GM18502 (cell line): Measurements from ENCODE around the gene MRPL16.
A peak's percentile ranks its signal among the peaks of the same experiment; 100 is the strongest.

Experiments
- ATAC-seq: cut with Tn5 transposase; IDR thresholded peaks from one replicate; pipeline ENCODE4 v1.9.1; 2021; ENCODE audit warnings: mild to moderate bottlenecking; ENCODE audit not compliant: unreplicated experiment, poor library complexity

MRPL16 gene

DNA sequence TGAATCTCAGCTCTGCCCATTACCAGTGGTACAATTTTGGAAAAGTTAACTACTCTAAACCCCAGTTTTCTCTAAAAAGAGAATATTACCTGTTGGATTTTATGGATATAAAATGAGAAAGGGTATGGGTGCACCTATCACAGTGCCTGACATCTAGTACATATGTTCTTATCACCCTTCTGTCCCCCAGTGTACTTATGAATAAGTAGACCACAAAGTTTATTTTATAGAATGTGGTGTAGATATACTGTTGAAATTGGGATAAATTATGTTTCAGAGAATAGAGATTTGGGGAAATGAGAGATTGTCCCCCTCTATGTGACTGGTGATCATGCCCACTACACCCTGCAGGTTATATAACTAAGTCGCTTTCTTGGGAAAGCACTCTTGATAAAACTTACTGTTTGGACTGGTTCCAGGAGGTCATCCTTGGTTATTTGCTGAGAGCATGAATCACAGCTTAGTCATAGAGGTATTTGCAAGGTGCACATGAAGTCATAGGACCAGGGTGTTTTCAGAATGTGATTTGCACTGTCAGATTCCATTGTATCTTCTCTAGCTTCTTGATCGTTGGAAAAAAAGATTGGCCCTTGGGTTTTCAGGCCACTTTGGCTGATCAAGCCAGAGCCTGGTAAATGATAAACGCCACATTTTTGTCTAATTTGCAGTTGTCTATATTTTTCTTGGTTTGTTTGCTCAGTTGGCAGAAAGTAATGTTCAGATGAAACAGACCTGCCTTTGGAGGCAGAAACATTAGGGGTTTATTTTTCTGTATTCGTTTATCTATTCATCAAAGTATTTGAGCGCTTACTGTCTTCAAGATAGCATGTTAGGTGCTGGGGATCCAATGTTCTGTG lies 34.1 kb downstream of the MRPL16 start:
- no peak for ATAC-seq

DNA sequence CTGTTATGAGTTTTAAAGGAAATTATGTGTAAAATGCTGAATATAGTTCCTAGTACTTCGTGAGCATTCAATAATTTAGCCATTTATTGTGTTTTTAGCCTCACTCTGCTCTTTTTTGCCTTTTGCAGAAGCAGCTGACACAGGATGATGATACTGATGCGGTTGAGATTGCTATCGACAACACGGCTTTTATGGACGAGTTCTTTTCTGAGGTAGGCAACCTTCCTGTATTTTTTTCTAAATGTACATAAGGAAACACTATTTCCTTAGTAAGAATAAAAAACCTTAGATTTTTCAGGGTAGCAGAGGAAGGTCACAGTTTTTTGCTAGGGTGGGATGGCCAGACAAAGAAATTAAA lies 37.5 kb downstream of the MRPL16 start:
- no peak for ATAC-seq

DNA sequence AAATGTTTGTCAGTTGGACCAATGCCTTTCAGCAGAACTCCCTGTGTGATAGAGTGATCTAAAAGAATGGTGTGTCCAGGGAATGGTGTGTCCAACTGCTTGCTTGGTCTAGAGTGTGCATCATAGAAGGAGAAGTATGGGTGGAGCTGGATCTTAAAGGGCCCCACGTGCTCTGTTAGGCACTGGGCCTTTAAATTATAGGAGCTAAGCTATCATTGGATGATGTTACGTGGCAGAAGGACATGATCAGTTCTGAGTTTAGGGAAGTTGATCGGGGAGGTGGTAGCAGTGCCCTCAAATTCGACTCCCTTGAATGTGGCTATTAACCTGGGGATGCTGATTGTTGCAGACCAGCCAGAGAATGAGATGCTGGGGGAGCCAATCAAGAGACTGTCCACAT lies 39.0 kb downstream of the MRPL16 start:
- no peak for ATAC-seq

DNA sequence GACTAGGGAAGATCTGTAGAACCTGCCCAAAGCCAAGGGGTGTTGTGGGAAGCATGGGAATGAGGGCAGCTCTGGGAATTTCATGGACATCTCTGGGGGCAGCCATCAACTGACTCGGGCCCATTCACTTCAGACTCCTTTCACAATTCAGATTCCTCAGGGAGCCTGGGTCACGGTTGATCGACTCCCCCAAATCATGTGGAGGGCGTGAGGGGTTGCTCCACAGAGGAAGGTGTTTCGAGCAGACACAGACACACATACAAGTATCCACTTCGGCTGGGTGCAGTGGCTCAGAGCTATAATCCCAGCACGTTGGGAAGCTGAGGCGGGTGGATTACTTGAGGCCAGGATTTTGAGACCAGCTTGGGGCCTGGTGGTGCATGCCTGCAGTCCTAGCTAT lies 39.7 kb downstream of the MRPL16 start:
- ATAC-seq: no peak

DNA sequence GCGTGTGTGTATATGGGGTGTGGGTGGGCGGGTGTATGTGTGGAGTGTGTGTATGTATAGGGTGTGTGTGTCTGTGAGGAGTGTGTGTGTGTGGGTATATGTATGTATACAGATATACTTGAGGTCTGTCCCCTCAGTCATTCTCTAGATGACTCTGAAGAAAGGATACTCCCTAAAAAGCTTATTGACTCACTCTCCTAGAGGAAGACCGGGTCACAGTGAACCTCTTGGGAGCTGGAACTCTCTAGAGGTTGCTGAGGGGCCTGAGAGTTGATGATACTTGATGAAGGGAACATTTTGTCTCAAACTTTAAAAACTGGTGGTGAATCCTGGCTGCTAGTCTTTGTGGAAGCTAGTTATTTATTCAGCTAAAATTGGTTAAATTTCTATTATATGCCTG lies 40.3 kb downstream of the MRPL16 start:
- no peak for ATAC-seq

DNA sequence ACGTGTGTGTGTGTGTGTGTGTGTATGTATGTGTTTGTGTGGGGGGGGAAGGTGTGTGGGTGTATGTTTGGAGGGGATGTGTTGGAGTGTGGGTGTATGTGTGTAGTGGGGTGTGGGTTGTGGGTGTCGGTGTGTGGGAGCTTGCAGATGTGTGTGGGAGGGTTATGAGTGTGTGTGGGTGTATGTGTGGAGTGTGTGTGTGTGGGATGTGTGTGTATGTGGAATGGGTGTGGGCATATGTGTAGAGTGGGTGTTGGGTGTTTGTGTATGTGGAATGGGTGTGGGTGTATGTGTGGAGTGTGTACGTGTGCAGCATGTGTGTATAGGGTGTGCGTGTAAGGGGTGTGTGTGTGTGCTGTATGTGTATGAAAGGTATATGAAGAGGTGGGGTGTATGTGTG lies 40.8 kb downstream of the MRPL16 start:
- no peak for ATAC-seq

DNA sequence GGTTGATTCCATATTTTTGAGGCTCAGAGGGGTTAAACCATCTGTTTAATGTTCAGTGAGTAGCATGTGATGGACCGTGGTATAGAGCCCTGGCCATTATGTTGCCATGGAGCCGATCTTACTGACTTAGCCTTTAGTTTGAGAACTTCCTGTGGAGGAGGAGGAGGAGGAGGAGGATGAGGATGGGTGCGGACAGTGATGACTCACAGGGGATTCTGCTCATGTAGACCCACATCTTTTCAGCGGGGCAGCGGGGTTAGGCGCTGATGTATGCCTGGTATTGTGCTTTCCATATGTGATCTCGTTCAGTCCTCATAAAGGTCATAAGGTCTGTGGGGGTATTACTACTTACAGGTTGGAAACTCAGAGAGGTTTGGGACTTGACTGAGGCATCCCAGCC lies 41.5 kb downstream of the MRPL16 start:
- ATAC-seq: no peak

DNA sequence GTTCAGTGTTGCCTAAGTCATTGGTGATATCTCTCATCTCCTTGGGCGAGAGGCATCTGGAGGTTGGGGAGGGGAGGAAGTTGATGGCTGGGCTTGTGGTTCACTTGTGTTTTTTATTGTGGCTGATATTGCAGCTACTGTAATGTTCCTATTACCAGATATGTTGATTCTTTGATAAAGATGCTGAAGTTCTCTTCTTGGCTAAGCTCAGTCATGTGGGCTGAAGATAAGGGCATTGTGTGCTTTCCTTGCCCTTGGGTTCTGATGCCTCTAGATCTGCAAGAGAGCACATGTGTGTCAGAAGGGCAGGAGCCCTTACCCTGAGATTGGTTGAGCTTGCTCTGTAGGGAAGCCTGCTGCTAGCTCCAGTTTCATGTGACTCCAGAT lies 43.4 kb downstream of the MRPL16 start:
- no peak for ATAC-seq

DNA sequence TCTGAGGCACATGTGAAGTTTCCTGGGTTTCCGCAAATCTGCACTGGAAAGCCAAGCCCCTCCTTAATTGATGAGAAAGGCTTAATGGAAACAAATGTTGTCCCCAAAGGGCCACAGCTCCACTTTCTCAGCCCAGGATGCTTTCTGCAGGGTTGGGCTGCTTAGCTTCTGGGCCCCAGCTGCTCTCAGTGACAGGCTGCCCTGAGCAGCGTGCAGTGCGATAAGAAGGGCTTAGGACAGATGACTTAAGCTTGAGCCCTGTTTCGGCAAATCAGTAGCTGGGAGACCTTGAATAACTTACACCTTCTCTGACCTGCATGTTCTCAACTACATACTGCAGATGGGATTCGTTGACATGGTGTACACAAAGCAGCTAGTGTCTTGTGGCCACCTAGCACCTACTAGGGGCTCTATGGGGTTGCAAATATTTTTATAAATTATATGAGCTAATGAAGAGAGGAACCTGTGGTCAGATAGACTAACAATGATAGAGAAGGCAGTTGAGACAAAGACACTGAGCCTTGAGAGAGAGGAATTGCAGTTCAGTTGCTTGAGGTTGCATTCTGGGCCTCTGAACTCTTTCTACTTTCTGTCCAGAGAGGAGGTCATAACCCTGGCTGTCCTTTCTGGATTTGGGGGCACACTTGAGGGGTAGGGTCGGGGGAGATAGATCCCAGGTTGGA lies 43.9 kb downstream of the MRPL16 start:
- ATAC-seq: no peak

DNA sequence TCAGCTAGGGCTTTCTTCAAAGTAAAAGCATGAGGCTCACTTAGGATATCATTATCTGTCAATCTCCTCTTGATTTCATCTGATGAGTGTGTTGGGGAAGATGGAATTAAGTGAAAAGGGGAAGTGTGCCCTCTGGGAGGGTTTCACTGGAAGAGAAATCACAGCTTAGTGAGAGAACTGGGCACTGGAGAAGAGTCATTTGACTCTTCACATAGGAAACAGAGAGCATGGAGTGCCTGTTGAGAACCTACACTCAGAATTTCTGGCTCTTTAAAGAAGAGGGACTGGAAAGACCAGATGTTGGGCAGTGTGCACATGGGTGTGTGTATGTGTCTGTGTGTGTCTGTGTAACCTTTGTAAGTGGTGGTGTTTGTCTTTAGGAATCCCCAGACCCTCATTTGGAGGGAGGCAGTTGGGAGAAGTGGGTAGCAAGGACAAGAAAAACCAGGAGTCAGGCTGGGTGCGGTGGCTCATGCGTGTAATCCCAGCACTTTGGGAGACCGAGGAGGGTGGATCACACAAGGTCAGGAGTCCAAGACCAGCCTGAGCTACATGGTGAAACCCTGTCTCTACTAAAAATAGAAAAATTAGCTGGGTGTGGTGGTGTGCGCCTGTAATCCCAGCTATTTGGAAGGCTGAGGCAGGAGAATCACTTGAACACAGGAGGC lies 45.4 kb downstream of the MRPL16 start:
- no peak for ATAC-seq

DNA sequence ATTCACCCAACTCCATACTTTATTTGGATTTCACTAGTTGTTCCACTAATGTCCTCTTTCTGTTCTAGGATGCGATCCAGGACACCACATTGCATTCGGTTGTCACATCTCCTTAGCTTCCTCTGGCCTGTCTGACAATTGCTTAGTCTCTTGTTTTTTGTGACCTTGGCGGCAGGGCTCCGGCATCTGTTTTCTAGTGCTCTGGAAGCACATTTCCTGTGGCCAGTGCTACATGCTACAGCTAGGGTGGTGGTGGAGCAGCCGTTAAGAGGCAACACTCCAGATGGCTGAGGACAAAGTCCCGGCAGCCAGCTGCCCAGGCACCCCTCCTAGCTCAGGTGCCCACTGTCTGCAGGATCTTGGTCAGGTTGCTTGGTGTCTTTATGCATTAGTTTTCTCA lies 48.6 kb downstream of the MRPL16 start:
- ATAC-seq: no peak

DNA sequence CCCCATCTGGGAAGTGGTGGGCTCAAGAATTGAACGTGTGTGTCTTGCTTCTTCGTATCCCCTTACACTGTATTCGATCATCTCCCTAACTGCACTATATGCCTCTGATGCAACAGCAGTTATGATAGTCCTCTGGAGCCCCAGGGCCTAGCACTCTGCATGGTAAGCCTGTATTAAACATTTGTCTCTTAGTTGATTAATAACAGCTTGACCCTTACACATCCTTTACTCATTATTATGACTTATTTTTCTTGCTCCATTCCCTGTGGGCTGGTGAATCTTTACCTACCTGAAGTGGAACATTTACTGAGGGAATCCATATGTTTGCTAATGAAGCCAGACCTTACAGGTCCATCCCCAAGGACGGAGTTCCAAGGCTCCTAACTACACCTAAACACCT lies 49.8 kb downstream of the MRPL16 start:
- no peak for ATAC-seq

DNA sequence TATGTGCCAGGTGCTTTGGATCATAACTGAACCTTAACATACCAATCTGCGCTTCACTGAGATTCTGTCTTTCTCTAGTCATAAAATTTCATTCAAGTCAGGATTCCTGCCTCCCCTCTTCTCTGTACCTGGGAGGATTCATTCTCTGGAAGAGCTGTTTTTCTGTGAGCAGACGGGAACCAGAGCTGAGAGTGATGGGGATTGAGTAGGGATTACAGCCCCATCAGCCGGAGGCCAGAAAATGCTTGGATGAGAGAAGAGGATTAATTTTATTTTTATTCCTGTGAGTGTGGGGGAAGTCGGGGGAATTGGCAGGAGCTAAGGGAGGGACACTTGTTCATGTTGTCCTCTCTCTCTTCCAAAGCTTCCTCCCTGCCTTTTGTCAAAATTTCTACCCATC lies 50.7 kb downstream of the MRPL16 start:
- ATAC-seq: no peak

DNA sequence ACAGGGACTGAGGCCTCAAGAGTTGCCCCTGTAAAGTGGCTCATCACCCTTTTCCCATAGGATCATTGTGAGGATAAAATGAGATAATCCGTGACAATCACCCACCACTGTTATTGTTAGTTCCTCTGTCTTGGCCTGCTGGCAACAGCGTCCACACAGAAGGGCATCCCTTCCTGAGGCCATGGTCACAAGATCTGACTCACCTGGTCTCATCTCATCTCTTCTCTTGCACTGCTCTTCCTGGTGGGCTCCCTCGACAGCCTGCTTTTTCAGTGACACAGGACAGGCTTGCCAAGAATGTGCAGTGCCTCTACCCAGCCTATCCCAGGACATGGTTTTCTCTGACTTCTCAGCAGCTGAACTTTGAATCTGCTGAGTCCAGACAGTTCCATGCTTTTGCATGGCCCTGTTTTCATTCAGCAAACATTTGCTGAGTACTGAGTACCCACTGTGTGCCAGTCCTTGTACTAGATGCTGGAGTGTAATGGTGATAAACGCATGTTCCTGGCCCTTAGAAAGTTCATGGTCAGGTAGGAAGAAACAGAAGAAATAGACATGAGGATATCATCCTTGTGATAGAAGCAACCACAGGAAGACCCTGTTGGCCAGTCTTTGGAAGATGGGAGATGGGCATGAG lies 52.1 kb downstream of the MRPL16 start:
- ATAC-seq: no peak

DNA sequence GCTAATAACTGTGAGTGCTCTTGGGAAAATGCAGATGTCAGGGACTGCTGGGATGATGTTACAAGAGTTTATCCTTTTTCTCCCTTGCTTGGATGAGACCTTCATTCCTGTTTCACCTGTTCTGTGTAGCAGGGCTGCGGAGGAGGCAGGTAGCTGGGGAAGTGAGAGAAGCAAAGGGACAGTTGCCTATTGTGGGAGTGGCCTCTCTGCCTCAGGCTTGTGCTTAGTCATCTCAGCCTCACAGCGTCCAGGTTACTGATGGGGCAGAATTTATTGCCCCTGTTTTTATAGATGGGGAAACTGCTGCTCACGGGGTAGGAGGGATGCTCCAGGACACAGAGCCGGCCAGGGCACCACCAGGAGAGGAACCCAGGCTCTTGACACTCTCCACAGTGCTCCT lies 53.7 kb downstream of the MRPL16 start:
- peak; percentile 37 for ATAC-seq

DNA sequence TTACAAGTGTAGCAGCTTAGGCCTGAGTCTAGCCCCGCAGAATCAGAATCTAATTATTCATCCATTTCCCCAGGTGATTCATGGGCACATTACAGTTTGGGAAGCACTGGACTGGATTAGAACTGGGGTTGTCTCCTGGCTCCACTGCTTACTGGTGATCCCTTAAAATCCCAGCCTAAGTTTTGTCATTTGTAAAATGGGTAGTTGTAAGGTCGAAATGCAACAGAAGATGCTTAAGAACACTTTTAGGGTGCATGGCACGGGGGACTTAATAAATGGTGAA lies 54.1 kb downstream of the MRPL16 start:
- ATAC-seq: no peak
